ENCODE measurements around the gene KRTAP19-2. TPM values are rescaled to one million over a fixed set of nuclear protein-coding genes. Genes with fewer than 3 reads are reported as not detected.

Gene KRTAP19-2, protein sequence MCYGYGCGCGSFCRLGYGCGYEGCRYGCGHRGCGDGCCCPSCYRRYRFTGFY
- not detected in 5 replicates for total RNA-seq (2022; extraction: Qiagen RNA extraction)

DNA sequence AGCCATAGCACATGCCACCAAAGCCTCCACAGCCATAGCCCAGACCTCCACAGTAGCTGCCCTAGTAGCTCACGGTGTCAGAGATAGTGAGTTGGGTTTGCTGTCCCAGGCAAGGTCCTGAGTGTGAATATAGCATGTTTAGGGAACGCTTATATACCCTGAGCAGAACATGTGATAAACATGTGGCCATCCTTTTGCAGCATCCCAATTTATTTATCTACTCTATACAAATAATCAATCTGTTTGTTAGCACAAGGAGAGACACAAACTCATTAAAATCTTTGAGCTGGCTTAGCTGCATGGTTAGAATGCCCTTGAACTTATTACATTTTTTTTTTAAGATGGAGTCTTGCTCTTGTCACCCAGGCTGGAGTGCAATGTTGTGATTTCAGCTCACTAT lies at the start of gene KRTAP19-2:
Gene KRTAP19-2, minus strand, starts transcription at position 101 of the 400 bp plus-strand sequence. Its CDS starts 88 bp downstream, at position 13.

DNA sequence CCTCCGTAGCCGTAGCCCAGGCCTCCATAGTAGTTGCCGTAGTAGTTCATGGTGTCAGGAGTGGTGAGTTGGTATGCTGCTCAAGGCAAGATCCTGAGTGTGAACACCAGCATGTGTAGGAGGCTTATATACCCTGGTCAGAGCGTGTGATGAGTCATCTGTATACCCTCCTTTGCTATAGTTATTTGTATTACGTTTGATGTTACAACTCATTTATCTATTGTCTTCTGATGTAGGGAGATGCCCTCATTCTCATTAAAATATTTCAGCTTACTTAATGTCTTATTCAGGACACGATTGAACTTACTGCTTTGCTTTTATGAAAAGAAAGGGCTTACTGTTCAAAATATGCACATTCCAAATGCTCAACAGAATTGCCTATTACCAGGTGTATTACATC lies 14.8 kb upstream of the KRTAP19-2 start, which contains the start of gene KRTAP19-5:
Gene KRTAP19-5, minus strand, starts transcription at position 101 of the 400 bp plus-strand sequence. Its CDS starts 51 bp downstream, at position 50.

DNA sequence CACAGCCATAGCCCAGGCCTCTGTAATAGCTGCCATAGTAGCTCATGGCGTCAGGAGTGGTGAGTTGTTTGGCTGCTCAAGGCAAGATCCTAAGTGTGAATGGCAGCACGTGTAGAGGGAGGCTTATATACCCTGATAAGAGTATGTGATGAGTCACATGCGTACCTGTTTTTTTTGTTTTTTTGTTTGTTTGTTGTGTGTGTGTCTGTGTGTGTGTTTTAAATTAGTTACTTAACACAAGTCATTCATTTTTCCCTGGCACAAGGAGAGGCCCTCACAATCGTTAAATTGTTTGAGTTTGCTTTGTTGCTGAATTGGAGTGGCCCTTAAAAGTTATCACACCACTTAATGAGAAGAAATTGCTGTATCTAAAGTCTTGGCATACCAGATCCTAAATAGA lies 9.8 kb upstream of the KRTAP19-2 start, which contains the start of gene KRTAP19-4:
Gene KRTAP19-4, minus strand, starts transcription at position 101 of the 400 bp plus-strand sequence. Its CDS starts 55 bp downstream, at position 46.

DNA sequence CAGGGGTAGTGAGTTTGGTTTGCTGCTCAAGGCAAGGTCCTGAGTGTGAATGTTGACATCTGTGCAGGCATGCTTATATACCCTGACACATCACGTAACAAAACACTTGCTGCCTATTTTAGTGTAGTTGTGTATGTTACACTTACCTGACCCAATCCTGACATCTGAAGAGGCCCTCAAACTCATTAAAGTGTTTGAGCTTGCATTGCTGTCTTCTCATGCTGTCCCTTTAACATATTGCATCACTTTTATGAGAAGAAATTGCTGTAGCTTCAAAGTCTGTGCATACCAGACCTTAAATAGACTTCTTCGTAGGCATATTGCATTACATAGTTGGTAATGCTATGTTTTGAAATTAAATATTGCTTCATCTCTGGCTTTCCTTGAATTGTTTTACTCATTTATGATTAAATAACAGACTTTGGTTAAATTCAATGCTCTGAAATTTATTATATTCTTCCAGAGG lies 4.8 kb upstream of the KRTAP19-2 start, which contains the start of gene KRTAP19-3:
Gene KRTAP19-3, minus strand, starts transcription at position 51 of the 466 bp plus-strand sequence. CDS start 56 bp downstream, outside the sequence.

DNA sequence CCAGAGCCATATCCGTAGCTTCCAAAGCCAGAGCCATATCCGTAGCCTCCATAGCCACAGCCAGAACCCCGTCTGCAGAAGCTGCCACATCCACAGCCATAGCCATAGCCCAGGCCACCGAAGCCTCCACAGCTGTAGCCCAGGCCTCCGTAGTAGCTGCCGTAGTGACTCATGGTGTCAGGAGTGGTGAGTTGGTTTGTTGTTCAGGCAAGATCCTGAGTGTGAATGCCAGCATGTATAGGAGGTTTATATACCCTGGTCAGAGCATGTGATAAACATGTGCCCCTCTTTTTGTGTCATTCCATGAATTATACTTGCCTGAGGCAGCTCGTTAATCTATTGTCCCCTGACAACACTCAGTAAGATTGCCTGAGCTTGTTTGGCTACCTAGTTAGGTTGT lies 7.1 kb downstream of the KRTAP19-2 start, which contains the start of gene KRTAP19-1:
Gene KRTAP19-1, minus strand, starts transcription at position 223 of the 400 bp plus-strand sequence. Its CDS starts 50 bp downstream, at position 173.

DNA sequence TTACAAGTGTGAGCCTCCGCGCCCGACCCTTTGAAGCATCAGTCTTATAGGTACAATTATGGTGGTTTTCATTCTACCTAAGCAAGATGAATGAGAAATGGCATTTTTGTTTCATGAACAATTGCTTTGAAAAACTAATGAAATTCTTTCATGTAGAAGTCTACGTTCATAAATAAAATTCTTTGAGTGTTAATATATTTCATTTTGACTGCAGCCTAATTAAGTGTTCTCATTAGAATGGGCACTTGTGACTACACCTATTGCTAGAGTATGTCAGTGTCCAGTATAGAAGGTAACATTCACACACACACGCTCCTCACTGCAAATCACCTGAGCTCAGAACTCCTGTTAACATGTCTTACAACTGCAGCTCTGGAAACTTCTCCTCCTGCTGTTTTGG lies 47.3 kb downstream of the KRTAP19-2 start, which contains the start of gene KRTAP15-1:
Gene KRTAP15-1, plus strand, starts transcription at position 301 of the 400 bp plus-strand sequence. Its CDS starts 53 bp downstream, at position 354.

Other genes starting within 250 kb of the KRTAP19-2 start
- gene KRTAP24-1, start 204.5 kb downstream of the KRTAP19-2 start, total RNA-seq (2022; extraction: Qiagen RNA extraction): not detected in 5 replicates
- not detected in 5 replicates for gene KRTAP25-1, start 197.9 kb downstream of the KRTAP19-2 start, total RNA-seq (2022; extraction: Qiagen RNA extraction)
- gene KRTAP26-1, start 167.1 kb downstream of the KRTAP19-2 start, total RNA-seq (2022; extraction: Qiagen RNA extraction): not detected in 5 replicates
- gene KRTAP27-1, start 149.7 kb downstream of the KRTAP19-2 start, total RNA-seq (2022; extraction: Qiagen RNA extraction): not detected in 5 replicates
- gene KRTAP23-1, start 138.8 kb downstream of the KRTAP19-2 start, total RNA-seq (2022; extraction: Qiagen RNA extraction): not detected in 5 replicates
- gene KRTAP13-2, start 115.2 kb downstream of the KRTAP19-2 start, total RNA-seq (2022; extraction: Qiagen RNA extraction): 0.09 TPM in 1 of 5 replicates, not detected in the others
- gene KRTAP13-1, start 91.4 kb downstream of the KRTAP19-2 start, total RNA-seq (2022; extraction: Qiagen RNA extraction): not detected in 5 replicates
- gene KRTAP13-3, start 61.5 kb downstream of the KRTAP19-2 start, total RNA-seq (2022; extraction: Qiagen RNA extraction): not detected in 5 replicates
- not detected in 5 replicates for gene KRTAP13-4, start 57.2 kb downstream of the KRTAP19-2 start, total RNA-seq (2022; extraction: Qiagen RNA extraction)
- not detected in 5 replicates for gene KRTAP15-1, start 47.2 kb downstream of the KRTAP19-2 start, total RNA-seq (2022; extraction: Qiagen RNA extraction)
- not detected in 5 replicates for gene KRTAP19-1, start 7.1 kb downstream of the KRTAP19-2 start, total RNA-seq (2022; extraction: Qiagen RNA extraction)
- not detected in 5 replicates for gene KRTAP19-3, start 4.6 kb upstream of the KRTAP19-2 start, total RNA-seq (2022; extraction: Qiagen RNA extraction)
- gene KRTAP19-4, start 9.7 kb upstream of the KRTAP19-2 start, total RNA-seq (2022; extraction: Qiagen RNA extraction): not detected in 5 replicates
- gene KRTAP19-5, start 14.7 kb upstream of the KRTAP19-2 start, total RNA-seq (2022; extraction: Qiagen RNA extraction): not detected in 5 replicates
- gene KRTAP19-6, start 54.4 kb upstream of the KRTAP19-2 start, total RNA-seq (2022; extraction: Qiagen RNA extraction): not detected in 5 replicates
- gene KRTAP19-7, start 73.9 kb upstream of the KRTAP19-2 start, total RNA-seq (2022; extraction: Qiagen RNA extraction): not detected in 5 replicates
- not detected in 5 replicates for gene KRTAP22-2, start 103.0 kb upstream of the KRTAP19-2 start, total RNA-seq (2022; extraction: Qiagen RNA extraction)
- gene KRTAP6-3, start 105.0 kb upstream of the KRTAP19-2 start, total RNA-seq (2022; extraction: Qiagen RNA extraction): not detected in 5 replicates
- gene KRTAP6-2, start 111.5 kb upstream of the KRTAP19-2 start, total RNA-seq (2022; extraction: Qiagen RNA extraction): not detected in 5 replicates
- gene KRTAP22-1, start 113.7 kb upstream of the KRTAP19-2 start, total RNA-seq (2022; extraction: Qiagen RNA extraction): not detected in 5 replicates
- not detected in 5 replicates for gene KRTAP6-1, start 126.5 kb upstream of the KRTAP19-2 start, total RNA-seq (2022; extraction: Qiagen RNA extraction)
- gene KRTAP20-1, start 129.0 kb upstream of the KRTAP19-2 start, total RNA-seq (2022; extraction: Qiagen RNA extraction): not detected in 5 replicates
- gene KRTAP20-4, start 133.2 kb upstream of the KRTAP19-2 start, total RNA-seq (2022; extraction: Qiagen RNA extraction): not detected in 5 replicates
- gene KRTAP20-2, start 147.8 kb upstream of the KRTAP19-2 start, total RNA-seq (2022; extraction: Qiagen RNA extraction): not detected in 5 replicates
- not detected in 5 replicates for gene KRTAP20-3, start 155.4 kb upstream of the KRTAP19-2 start, total RNA-seq (2022; extraction: Qiagen RNA extraction)
- not detected in 5 replicates for gene KRTAP21-3, start 231.3 kb upstream of the KRTAP19-2 start, total RNA-seq (2022; extraction: Qiagen RNA extraction)